ENCODE measurements around the gene MYO5C. TPM values are rescaled to one million over a fixed set of nuclear protein-coding genes. Genes with fewer than 3 reads are reported as not detected.

Gene MYO5C
- total RNA-seq, 4 donors from 2014 or later, result 1.2 to 4.3 (median 2.9) TPM

- H3K36me3 ChIP-seq, result peaks cover 0 to 4% of the 10 kb centered on the region in 2 donors
- TF ChIP-seq CTCF (IDR thresholded peaks at IDR 0.05 in 4 of 5, conservative IDR thresholded peaks at IDR 0.05 in 1 of 5) (no peak), POLR2A (IDR thresholded peaks at IDR 0.05) (no peak)
- no peak overlapping the region for H3K27ac ChIP-seq
- no peaks in the 10 kb centered on the region for H3K4me1 ChIP-seq
- H3K9me3 ChIP-seq, result no peaks in the 10 kb centered on the region
- DNase-seq (no peak), ATAC-seq (no peak)
- no peak overlapping the region for H3K4me3 ChIP-seq
- H3K27me3 ChIP-seq, result no peaks in the 10 kb centered on the region
- in situ Hi-C loops (cut with MboI; ENCODE audit: low sequenced_read_pairs in 4 of 4) (no loop called here), intact Hi-C loops (cut with DNase I; ENCODE audit: low total_unique reads) (no loop called here)
These were observed 60.7 kb downstream of the MYO5C start for GRCh38 chr15:52234596-52235541.

- Histone ChIP-seq H3K4me3 (no peak overlapping the region), H3K27ac (no peak overlapping the region), H3K27me3 (no peaks in the 10 kb centered on the region), H3K4me1 (no peaks in the 10 kb centered on the region), H3K36me3 (peaks cover 0 to 4% of the 10 kb centered on the region in 2 donors), H3K9me3 (no peaks in the 10 kb centered on the region)
- TF ChIP-seq POLR2A (IDR thresholded peaks at IDR 0.05), result no peak
- intact Hi-C loops (cut with DNase I; ENCODE audit: low total_unique reads), result no loop called here
- no peak for DNase-seq
- in situ Hi-C loops (cut with MboI; ENCODE audit: low sequenced_read_pairs in 4 of 4), result no loop called here
- no peak for ATAC-seq
These were observed 62.2 kb downstream of the MYO5C start for GRCh38 chr15:52233405-52233804.

- no peaks in the 10 kb centered on the region for H3K4me1 ChIP-seq
- no peaks in the 10 kb centered on the region for H3K9me3 ChIP-seq
- ATAC-seq, result no peak
- intact Hi-C loops (cut with DNase I; ENCODE audit: low total_unique reads), result no loop called here
- no peak overlapping the region for H3K27ac ChIP-seq
- in situ Hi-C loops (cut with MboI; ENCODE audit: low sequenced_read_pairs in 4 of 4), result no loop called here
- H3K27me3 ChIP-seq, result no peaks in the 10 kb centered on the region
- DNase-seq, result no peak
- TF ChIP-seq POLR2A (IDR thresholded peaks at IDR 0.05) (no peak), CTCF (IDR thresholded peaks at IDR 0.05 in 4 of 5, conservative IDR thresholded peaks at IDR 0.05 in 1 of 5) (no peak)
- no peak overlapping the region for H3K4me3 ChIP-seq
- peaks cover 0 to 4% of the 10 kb centered on the region in 2 donors for H3K36me3 ChIP-seq
These were observed 63.3 kb downstream of the MYO5C start for GRCh38 chr15:52232327-52232726.

- TF ChIP-seq CTCF (IDR thresholded peaks at IDR 0.05 in 4 of 5, conservative IDR thresholded peaks at IDR 0.05 in 1 of 5) (no peak), POLR2A (IDR thresholded peaks at IDR 0.05) (no peak)
- no peaks in the 10 kb centered on the region for H3K4me1 ChIP-seq
- intact Hi-C loops (cut with DNase I; ENCODE audit: low total_unique reads) (no loop called here), in situ Hi-C loops (cut with MboI; ENCODE audit: low sequenced_read_pairs in 4 of 4) (no loop called here)
- no peaks in the 10 kb centered on the region for H3K27me3 ChIP-seq
- no peak for DNase-seq
- H3K36me3 ChIP-seq, result peaks cover 0 to 5% of the 10 kb centered on the region in 2 donors
- H3K9me3 ChIP-seq, result no peaks in the 10 kb centered on the region
- no peak for ATAC-seq
- H3K4me3 ChIP-seq, result no peak overlapping the region
- H3K27ac ChIP-seq, result no peak overlapping the region
These were observed 65.5 kb downstream of the MYO5C start for GRCh38 chr15:52230073-52230472.

- TF ChIP-seq CTCF (IDR thresholded peaks at IDR 0.05 in 4 of 5, conservative IDR thresholded peaks at IDR 0.05 in 1 of 5) (no peak), POLR2A (IDR thresholded peaks at IDR 0.05) (no peak)
- intact Hi-C loops (cut with DNase I; ENCODE audit: low total_unique reads), result loop anchor here (10.0 kb wide), 1 partner anchor 344 kb away; no protein-coding TSS in a partner anchor
- H3K36me3 ChIP-seq, result peaks cover 0 to 3% of the 10 kb centered on the region in 2 donors
- no peak overlapping the region for H3K4me3 ChIP-seq
- no peak overlapping the region for H3K27ac ChIP-seq
- no peaks in the 10 kb centered on the region for H3K27me3 ChIP-seq
- H3K4me1 ChIP-seq, result no peaks in the 10 kb centered on the region
- ATAC-seq (no peak), DNase-seq (no peak)
- no peaks in the 10 kb centered on the region for H3K9me3 ChIP-seq
- in situ Hi-C loops (cut with MboI; ENCODE audit: low sequenced_read_pairs in 4 of 4), result loop anchor here in 1 of 4 donors (10.0 kb wide), 1 partner anchor 54 kb away; no protein-coding TSS in a partner anchor
These were observed 66.7 kb downstream of the MYO5C start for GRCh38 chr15:52228921-52229320.

All from gastrocnemius medialis (tissue), 4 donors.